ENCODE data around the gene OR11A1. TPM values are rescaled to one million over a fixed set of nuclear protein-coding genes. Genes with fewer than 3 reads are reported as not detected.

OR11A1 gene
- total RNA-seq, 1 experiment from 2014 or later, result not detected

DNA sequence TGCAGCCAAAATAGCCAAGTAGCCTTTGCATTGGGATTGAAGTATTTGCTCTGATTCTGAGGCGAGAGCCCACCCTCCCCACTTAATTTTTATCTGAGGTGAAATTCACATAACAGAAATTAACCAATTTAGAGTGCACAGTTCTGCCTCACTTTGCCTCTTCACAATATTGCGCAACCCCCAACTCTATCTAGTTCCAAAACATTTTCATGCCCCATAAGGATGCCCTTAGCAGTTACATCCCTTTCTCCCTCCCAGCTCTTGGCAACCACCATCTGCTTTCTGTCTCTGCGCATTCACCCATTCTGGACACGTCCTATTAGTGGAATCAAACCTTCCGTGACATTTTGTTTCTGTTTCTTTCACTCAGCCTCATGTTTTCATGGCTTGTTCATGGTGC is 21.9 kb upstream of the OR11A1 start:
- no peak overlapping the region for H2BK5ac ChIP-seq (ENCODE audit: insufficient read length, low read length)
- Mint-ChIP-seq H3K4me1 (0 out of 4 replicates have a peak, but pooled peaks cover 0 to 2% of the 10 kb centered on the region in 2 experiments), H3K27me3 (ENCODE audit: low read depth) (no peaks in the 10 kb centered on the region; the same call in none of the 2 replicates), H3K36me3 (ENCODE audit: insufficient read depth in 1 of 3, low read depth in 3 of 3) (peaks cover 0 to 2% (median 0%) of the 10 kb centered on the region in 3 experiments; a peak in 1 of 7 replicates), H3K9me3 (peaks cover 3% of the 10 kb centered on the region in 2 experiments; a peak in 3 of 5 replicates), H3K27ac (no peak overlapping the region), H3K4me3 (no peak overlapping the region)
- no peaks in the 10 kb centered on the region for H3K23me2 ChIP-seq (ENCODE audit: insufficient read length, low read depth, low read length, poor library complexity, severe bottlenecking)
- H3K23ac ChIP-seq (ENCODE audit: insufficient read length, low read depth, low read length), result no peak overlapping the region
- H2AFZ ChIP-seq (ENCODE audit: low read length), result no peak overlapping the region
- no peak overlapping the region for H2BK12ac ChIP-seq (ENCODE audit: insufficient read length, low read depth, low read length)
- H2BK15ac ChIP-seq (ENCODE audit: low read depth, low read length), result no peak overlapping the region
- no peak overlapping the region for H2BK20ac ChIP-seq (ENCODE audit: low read depth, low read length, poor library complexity, severe bottlenecking)
- H3K9ac ChIP-seq (ENCODE audit: extremely low read depth, insufficient read length, low read length), result no peak overlapping the region
- no peak overlapping the region for H3K14ac ChIP-seq (ENCODE audit: insufficient read depth, low read length)
- DNase-seq, result no peak
- TF ChIP-seq CTCF (conservative IDR thresholded peaks at IDR 0.05), result no peak
- WGBS (ENCODE audit: extremely low coverage, insufficient read length, low lambda C conversion rate), result no CpG with 5 or more reads among the region's 5 CpGs
- H3K4ac ChIP-seq (ENCODE audit: low read depth, low read length), result no peak overlapping the region
- H3K4me1 ChIP-seq (ENCODE audit: insufficient read depth, low read length), result no peaks in the 10 kb centered on the region
- no peak overlapping the region for H3K4me2 ChIP-seq (ENCODE audit: insufficient read depth, insufficient read length, low read length)
- no peak overlapping the region for H2AK5ac ChIP-seq (ENCODE audit: insufficient read length, low read length)
- no peak overlapping the region for H3K27ac ChIP-seq (ENCODE audit: insufficient read length, low read depth, low read length)
- no peaks in the 10 kb centered on the region for H3K27me3 ChIP-seq (ENCODE audit: insufficient read depth, low read length)
- no peaks in the 10 kb centered on the region for H3K9me3 ChIP-seq (ENCODE audit: control insufficient read depth, low read depth, low read length)
- H3K56ac ChIP-seq (ENCODE audit: insufficient read length, low read depth, low read length), result no peak overlapping the region
- no peaks in the 10 kb centered on the region for H3K79me1 ChIP-seq (ENCODE audit: insufficient read depth, low read depth, low read length, poor library complexity, severe bottlenecking)
- no peaks in the 10 kb centered on the region for H4K20me1 ChIP-seq (ENCODE audit: control insufficient read depth, insufficient read depth, insufficient read length)
- no peak overlapping the region for H4K5ac ChIP-seq (ENCODE audit: insufficient read length, low read depth, low read length)
- no peak overlapping the region for H4K91ac ChIP-seq (ENCODE audit: insufficient read length, low read depth, low read length)
- no peak overlapping the region for H3T11ph ChIP-seq (ENCODE audit: low read length)
- no peak overlapping the region for H4K8ac ChIP-seq (replicated peaks; ENCODE audit: insufficient read length, low read depth, low read length)
- H3K79me2 ChIP-seq (ENCODE audit: insufficient read depth, low read length), result no peaks in the 10 kb centered on the region
- H3K18ac ChIP-seq (ENCODE audit: insufficient read length, low read depth, low read length), result no peak overlapping the region
- H2BK120ac ChIP-seq (ENCODE audit: low read depth, low read length, poor library complexity, severe bottlenecking), result no peak overlapping the region
